HCEC 1CT (cell line): ENCODE data around the gene ZNF714.

Source experiments
- DNase-seq: peaks from one replicate; pipeline ENCODE4 v3.0.0-alpha.2; 2017

Gene ZNF714

DNA sequence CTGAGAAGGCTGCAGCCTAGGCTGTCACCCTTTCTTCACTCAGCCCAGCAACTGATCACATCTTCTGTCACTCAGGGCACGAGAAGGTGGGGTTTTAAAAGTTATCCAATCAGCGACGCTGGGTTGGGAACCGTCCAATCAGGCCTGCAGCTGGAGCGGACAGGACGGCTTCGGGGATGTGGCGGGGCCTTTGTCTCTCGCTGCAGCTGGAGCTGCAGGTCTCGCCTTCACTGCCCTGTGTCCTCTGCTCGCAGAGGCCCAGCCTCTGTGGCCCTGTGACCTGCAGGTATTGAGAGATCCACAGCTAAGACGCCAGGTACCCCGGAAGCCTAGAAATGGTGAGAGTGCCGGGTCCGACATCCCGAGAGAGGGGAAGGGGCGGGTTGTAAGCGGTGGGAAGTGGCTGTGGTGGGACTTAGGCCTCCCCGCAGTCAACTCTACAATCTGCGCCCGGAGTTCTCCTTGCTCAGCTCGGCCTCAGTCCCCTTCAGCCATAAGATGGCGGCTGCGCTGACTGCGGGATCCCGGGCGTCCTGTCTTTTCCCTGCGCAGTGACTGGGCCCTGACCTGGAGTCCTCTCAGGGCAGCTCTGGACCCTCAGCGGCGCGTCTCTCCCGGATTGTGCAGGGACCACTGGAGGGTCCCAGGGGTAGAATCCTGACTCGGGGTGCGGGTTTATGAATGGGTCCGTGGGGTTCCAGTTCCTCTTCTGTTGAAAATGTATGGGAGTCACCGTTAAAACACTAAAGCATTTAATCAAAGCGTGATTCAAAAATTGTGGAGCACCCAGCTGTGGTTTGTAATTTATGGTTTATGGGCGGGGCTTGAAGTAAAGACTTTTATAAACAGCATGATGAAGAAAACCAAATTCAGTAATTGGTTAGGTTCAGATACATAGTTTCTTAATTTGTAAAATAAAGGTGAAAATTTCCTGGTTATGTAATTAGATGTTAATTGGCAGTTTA lies at the start of gene ZNF714:
TSS of gene ZNF714 (plus strand) at position 193 of the 965 bp plus-strand sequence. CDS start 16,066 bp downstream, outside the sequence.
- DNase-seq: peak; percentile 91

GRCh38 chr19:21045028-21045427 lies 37.0 kb upstream of the ZNF714 start:
- no peak for DNase-seq

- no peak for DNase-seq
Measured at GRCh38 chr19:21046489-21046888, 35.5 kb upstream of the ZNF714 start.

DNA sequence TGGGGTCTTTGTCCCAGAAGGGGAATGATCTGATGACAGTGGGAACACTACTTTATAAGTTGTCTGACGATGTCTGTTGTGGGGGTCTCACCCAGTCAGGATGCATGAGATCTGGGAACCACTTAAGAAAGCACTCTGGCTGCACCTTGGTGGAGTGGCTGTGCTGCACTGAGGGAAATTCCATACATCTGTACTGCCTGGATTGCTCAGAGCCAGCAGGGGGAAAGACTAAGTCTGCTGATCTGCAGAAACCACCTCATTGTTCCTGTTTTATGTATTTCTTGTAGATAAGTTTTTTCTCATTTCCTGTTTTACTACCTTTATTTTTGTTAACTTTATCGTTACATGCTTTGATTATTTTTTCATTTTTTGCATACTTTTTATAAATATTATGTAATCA lies 34.3 kb upstream of the ZNF714 start:
- no peak for DNase-seq

DNA sequence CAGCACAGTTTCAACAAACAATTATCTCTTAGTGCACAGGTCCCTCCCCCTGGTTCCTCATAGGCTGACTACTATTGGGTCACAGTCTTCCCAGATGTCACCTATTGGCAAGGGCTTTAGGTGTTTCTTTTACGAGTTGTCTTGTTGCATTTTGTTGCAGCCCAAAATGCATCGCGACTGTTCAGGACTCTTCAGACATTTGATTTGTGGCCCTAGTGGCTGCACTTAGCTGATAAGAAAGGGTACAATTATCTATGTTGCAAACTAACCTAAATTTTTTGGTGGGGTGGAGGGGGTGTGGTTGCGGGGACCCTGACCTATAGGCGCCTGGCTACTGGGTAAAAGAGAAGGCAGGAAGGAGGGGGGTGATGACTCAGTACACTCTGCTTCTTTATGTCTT lies 29.1 kb upstream of the ZNF714 start:
- no peak for DNase-seq

- no peak for DNase-seq
Measured at GRCh38 chr19:21065336-21065735, 16.7 kb upstream of the ZNF714 start.

- DNase-seq: peak; percentile 71
Measured at GRCh38 chr19:21084343-21084742, 2.3 kb downstream of the ZNF714 start.

DNA sequence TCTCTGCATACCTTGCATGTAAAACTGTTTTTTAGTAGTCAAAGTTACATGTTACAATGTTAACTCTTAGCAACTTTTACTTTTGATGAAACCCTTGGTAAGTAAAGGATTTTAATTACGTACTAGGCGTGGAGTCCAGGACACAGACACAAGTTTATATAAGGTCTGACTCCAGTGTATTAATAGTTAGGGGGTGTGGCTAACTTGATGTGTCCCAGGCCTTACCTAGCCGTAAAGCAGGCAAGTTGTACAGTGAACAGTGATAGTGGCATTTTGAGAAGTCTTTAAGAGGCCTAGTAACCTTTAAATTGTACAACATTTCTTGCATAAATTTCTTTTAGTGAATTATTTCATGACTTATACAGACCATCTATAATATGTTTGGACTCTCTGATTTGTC lies 5.9 kb downstream of the ZNF714 start:
- no peak for DNase-seq

- no peak for DNase-seq
Measured at GRCh38 chr19:21092109-21092508, 10.1 kb downstream of the ZNF714 start.

GRCh38 chr19:21094347-21095025 lies 12.5 kb downstream of the ZNF714 start:
- peak; percentile 2 for DNase-seq

DNA sequence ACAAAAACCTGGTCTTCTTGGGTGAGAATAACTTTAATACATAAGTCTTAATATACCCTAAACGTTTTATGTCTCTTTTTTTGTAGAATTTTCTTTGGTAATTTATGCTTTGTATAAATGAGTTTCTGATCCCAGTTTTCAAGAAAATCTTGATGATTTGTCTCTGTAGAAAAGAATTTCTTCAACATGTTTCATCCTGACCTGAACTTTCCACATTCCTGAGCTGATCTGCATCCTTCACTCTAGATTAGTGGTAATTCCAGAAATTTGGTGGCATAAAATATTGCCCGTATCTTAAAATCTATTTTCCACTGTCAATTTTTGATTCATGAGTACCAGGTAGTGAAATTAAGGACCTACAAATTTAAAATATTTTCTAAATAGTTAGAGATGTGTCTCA lies 16.3 kb downstream of the ZNF714 start:
- DNase-seq: no peak

DNA sequence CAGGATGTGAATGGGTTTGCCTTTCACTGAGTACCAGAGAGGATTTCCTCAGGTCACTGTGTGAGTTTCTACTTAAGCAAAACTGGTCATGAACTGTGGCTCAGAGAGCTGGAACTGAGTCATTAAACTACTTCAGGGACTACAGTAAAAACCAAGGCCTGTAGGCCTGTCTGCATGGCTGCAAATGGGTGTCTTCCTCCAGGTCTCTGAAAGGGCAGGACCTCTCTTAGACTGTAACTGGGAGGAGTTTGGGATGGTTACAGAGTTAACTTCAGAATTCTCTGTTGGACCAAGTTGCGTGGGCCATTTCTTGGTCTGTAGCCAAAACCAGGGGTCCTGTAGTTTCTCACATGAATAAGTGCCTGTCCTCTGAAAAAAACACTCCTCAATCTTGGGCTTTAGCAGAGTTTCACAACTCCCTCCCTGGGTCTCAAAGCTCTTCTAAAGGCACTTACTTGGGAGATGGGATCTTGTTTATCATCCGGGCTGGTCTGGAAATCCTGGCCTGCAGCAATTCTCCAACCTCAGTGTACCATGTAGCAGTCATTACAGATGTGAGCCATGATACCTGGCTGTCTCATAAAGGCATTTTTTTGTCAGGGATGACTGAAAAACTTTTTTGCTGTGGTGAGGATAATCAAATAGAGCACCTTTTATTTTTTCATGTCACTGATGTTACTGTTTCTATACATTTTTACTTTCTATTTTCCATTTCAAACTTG lies 19.7 kb downstream of the ZNF714 start:
- no peak for DNase-seq

DNA sequence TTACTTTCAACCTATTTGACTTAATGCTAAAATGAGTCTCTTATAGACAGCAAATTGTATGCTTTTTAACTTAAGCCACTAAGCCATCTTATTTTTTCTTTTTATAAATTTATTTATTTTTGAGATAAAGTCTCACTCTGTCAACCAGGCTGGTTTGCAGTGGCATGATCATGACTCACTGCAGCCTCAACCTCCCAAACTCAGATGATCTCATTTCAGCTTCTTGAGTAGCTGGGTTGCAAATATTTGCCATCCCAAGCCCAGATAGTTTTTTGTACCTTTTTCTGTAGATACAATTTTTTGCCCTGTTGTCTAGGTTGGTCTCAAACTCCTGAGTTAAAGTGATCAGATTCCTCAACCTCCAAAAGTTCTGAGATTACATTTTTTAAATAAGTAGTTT lies 27.1 kb downstream of the ZNF714 start:
- peak; percentile 17 for DNase-seq

- no peak for DNase-seq
Measured at GRCh38 chr19:21110183-21110582, 28.2 kb downstream of the ZNF714 start.

GRCh38 chr19:21115430-21115829 lies 33.4 kb downstream of the ZNF714 start:
- DNase-seq: no peak

DNA sequence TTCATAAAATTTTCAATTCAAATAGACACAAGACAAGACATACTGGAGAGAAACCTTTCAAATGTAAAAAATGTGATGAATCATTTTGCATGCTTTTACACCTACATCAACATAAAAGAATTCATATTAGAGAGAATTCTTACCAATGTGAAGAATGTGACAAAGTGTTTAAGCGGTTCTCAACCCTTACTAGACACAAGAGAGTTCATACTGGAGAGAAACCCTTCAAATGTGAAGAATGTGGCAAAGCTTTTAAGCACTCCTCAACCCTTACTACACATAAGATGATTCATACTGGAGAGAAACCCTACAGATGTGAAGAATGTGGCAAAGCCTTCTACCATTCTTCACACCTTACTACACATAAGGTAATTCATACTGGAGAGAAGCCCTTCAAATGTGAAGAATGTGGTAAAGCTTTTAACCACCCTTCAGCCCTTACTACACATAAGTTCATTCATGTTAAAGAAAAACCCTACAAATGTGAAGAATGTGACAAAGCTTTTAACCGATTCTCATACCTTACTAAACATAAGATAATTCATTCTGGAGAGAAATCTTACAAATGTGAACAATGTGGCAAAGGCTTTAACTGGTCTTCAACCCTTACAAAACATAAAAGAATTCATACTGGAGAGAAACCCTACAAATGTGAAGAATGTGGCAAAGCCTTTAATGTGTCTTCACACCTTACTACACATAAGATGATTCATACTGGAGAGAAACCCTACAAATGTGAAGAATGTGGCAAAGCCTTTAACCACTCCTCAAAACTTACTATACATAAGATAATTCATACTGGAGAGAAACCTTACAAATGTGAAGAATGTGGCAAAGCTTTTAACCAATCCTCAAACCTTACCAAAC lies 35.3 kb downstream of the ZNF714 start:
- DNase-seq: no peak

DNA sequence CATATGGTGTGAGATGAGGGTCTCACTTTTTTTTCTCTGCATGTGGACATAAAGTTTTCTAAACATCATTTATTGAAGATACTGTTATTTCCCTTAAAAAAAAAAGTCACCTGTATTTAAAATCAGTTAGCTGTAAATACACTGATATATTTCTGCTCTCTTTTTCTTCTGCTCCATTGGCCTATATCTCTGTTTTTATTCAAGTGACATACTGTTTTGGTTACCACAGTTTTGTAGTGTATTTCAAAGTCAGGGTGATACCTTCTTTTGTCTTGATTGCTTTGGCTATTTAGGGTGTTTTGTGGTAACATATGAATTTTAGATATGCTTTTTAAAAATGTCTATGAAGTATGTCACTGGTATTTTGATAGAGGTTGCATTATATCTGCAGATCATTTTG lies 44.1 kb downstream of the ZNF714 start:
- no peak for DNase-seq

GRCh38 chr19:21127001-21127400 lies 45.0 kb downstream of the ZNF714 start:
- DNase-seq: no peak

- DNase-seq: no peak
Measured at GRCh38 chr19:21127898-21128297, 45.9 kb downstream of the ZNF714 start.

DNA sequence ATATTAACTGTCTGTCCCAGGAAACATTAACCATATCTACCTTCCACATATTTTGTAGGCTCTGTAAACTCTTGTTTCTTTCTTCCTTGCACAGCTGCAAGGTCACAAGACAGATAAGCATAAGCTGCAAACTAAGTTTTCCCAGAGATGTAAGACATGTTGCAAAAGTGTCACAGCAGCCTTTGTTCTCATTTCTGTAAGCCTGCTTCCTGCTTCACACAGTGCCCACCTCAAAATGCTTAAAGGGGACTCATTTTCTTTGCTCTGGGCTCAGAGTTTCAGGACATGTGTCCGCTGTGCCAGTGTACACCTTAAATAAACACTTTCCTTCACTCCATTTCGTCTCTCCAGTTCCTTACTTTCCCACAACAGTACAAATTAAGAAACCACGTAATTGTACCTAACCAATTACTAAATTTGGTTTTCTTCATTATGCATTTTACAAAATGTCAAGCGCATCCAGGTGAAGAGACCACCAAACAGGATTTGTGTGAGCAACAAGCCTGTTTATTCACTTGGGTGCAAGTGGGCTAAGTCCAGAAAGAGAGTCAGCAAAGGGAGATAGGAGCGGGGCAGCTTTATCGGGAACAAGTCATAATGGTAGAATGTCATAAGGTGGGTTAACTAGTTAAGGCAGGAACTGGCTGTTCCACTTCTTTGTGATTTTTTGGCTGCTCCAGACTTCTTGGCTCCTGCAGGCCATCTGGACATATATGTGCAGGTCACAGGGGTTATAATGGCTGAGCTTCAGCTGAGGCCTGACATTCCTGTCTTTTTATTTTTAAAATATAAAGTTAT lies 47.1 kb downstream of the ZNF714 start:
- DNase-seq: no peak

DNA sequence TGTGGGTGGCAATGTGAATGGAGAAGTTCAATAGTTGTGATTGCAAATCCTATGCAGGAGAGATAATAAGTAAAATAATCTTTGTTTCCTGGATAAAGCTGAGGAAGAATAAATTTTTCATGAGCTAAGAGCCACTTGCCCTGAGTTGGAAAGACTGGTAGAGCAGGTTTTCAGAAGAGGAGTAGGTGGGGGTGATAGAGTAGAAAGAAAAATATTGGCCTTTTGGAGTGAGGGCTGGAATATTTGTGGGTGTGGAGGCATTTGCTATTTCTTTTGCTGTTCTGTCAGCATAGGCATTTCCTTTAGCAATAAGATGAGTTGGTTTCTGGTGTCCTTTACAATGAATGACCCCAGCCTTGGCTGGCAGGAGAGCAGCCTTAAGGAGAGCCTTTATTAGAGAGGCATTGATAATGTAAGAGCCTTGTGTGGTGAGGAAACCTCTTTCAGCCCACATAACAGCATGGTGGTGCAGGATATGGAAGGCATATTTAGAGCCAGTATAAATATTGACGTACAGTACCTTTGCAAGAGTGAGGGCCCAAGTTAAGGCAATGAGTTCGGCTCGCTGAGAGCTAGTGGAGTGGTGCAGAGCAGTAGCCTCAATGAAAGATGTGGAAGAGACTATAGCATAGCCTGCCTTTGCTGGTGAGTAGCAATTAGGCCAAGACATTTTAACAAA lies 48.2 kb downstream of the ZNF714 start:
- no peak for DNase-seq
